SK-N-SH treated with all-trans-retinoic acid at 6 μM for 48 hours (cell line): ENCODE results near the gene TXN.
"Not testable (repeated sequence)": the region's sequence is repeated elsewhere in the genome, so short reads cannot be mapped to it uniquely, and the experiment has no call there.

Source experiments
- ATAC-seq: fragments of 200-7000 bp; cut with Tn5 transposase; 3 replicates; pipeline ENCODE4 v1.9.1; 2020; ENCODE audit warnings: mild to moderate bottlenecking, moderate library complexity
- ARNTL ChIP-seq: fragments of 450-650 bp; formaldehyde crosslinking; IDR thresholded peaks from 2 replicates; pipeline ENCODE4 v1.5.0; 2020; ENCODE audit warnings: low read depth, mild to moderate bottlenecking, moderate library complexity, borderline replicate concordance
- BACH2 ChIP-seq: fragments of 250-450 bp; sonication (Bioruptor Pico); IDR thresholded peaks from 2 replicates; pipeline ENCODE4 v1.9.0; 2021; ENCODE audit warnings: mild to moderate bottlenecking, borderline replicate concordance
- CREB5 ChIP-seq: fragments of 250-450 bp; sonication (Bioruptor Pico); IDR thresholded peaks from 2 replicates; pipeline ENCODE4 v1.5.1; 2020; ENCODE audit warnings: low read depth, mild to moderate bottlenecking, moderate library complexity
- CSDC2 ChIP-seq: fragments of 250-450 bp; sonication (Bioruptor Pico); IDR thresholded peaks from 2 replicates; pipeline ENCODE4 v1.5.0; 2020; ENCODE audit warnings: mild to moderate bottlenecking, moderate library complexity
- CSRNP3 ChIP-seq: fragments of 250-450 bp; sonication (Bioruptor Pico); IDR thresholded peaks from 2 replicates; pipeline ENCODE4 v1.5.1; 2021; ENCODE audit warnings: mild to moderate bottlenecking, moderate library complexity
- ESRRG ChIP-seq: fragments of 250-450 bp; sonication (Bioruptor Pico); IDR thresholded peaks from 2 replicates; pipeline ENCODE4 v1.6.1; 2021; ENCODE audit warnings: mild to moderate bottlenecking
- GLIS3 ChIP-seq: fragments of 250-450 bp; sonication (Bioruptor Pico); IDR thresholded peaks from 2 replicates; pipeline ENCODE4 v1.5.0; 2020; ENCODE audit warnings: mild to moderate bottlenecking, moderate library complexity
- ISL1 ChIP-seq: fragments of 250-450 bp; sonication (Bioruptor Pico); IDR thresholded peaks from 2 replicates; pipeline ENCODE4 v2.1.2; 2022; ENCODE audit warnings: mild to moderate bottlenecking, moderate library complexity
- OSR1 ChIP-seq: fragments of 250-450 bp; sonication (Bioruptor Pico); IDR thresholded peaks from 2 replicates; pipeline ENCODE4 v1.8.0; 2022; ENCODE audit warnings: moderate library complexity, mild to moderate bottlenecking, inconsistent platforms
- POU6F1 ChIP-seq: fragments of 250-450 bp; sonication (Bioruptor Pico); IDR thresholded peaks from 2 replicates; pipeline ENCODE4 v1.8.0; 2021; ENCODE audit warnings: low read depth, mild to moderate bottlenecking, moderate library complexity, borderline replicate concordance
- PPARA ChIP-seq: fragments of 250-450 bp; sonication (Bioruptor Pico); IDR thresholded peaks from 2 replicates; pipeline ENCODE4 v1.5.0; 2020; ENCODE audit warnings: mild to moderate bottlenecking, borderline replicate concordance
- RARB ChIP-seq: fragments of 250-450 bp; sonication (Bioruptor Pico); IDR thresholded peaks from 2 replicates; pipeline ENCODE4 v1.8.0; 2021; ENCODE audit warnings: mild to moderate bottlenecking, moderate library complexity
- TCF4 ChIP-seq: fragments of 250-450 bp; sonication (Bioruptor Pico); IDR thresholded peaks from 2 replicates; pipeline ENCODE4 v1.8.0; 2021; ENCODE audit warnings: mild to moderate bottlenecking, moderate library complexity, borderline replicate concordance
- TOX ChIP-seq: fragments of 250-450 bp; sonication (Bioruptor Pico); IDR thresholded peaks from 2 replicates; pipeline ENCODE4 v1.8.0; 2021; ENCODE audit warnings: mild to moderate bottlenecking, moderate library complexity, borderline replicate concordance
- TSHZ2 ChIP-seq: fragments of 250-450 bp; sonication (Bioruptor Pico); IDR thresholded peaks from 2 replicates; pipeline ENCODE4 v1.5.0; 2020; ENCODE audit warnings: mild to moderate bottlenecking, moderate library complexity
- ZC3H10 ChIP-seq: fragments of 250-450 bp; sonication (Bioruptor Pico); IDR thresholded peaks from 2 replicates; pipeline ENCODE4 v1.5.1; 2021; ENCODE audit warnings: mild to moderate bottlenecking, moderate library complexity
- ZFP3 ChIP-seq: fragments of 250-450 bp; sonication (Bioruptor Pico); IDR thresholded peaks from 2 replicates; pipeline ENCODE4 v1.5.0; 2020; ENCODE audit warnings: mild to moderate bottlenecking, moderate library complexity
- ZFP30 ChIP-seq: fragments of 450-650 bp; formaldehyde crosslinking; IDR thresholded peaks from 2 replicates; pipeline ENCODE4 v1.5.0; 2022; ENCODE audit warnings: mild to moderate bottlenecking, moderate library complexity
- ZNF565 ChIP-seq: fragments of 450-650 bp; formaldehyde crosslinking; conservative IDR thresholded peaks from 2 replicates; pipeline ENCODE4 v1.5.0; 2020; ENCODE audit warnings: low read depth, mild to moderate bottlenecking, moderate library complexity
- ZNF70 ChIP-seq: fragments of 450-650 bp; formaldehyde crosslinking; IDR thresholded peaks from 2 replicates; pipeline ENCODE4 v1.5.0; 2020; ENCODE audit warnings: mild to moderate bottlenecking, moderate library complexity
- ZNF8 ChIP-seq: fragments of 450-650 bp; formaldehyde crosslinking; IDR thresholded peaks from 2 replicates; pipeline ENCODE4 v1.5.0; 2020; ENCODE audit warnings: mild to moderate bottlenecking, moderate library complexity

The TXN gene

GRCh38 chr9:110255034-110255462 is 1.3 kb downstream of the TXN start:
- TF ChIP-seq ZNF8 (CRISPR knock-in tag) (no peak), ZNF70 (CRISPR knock-in tag) (no peak), ESRRG (no peak), ARNTL (CRISPR knock-in tag) (no peak), BACH2 (CRISPR knock-in tag) (no peak), OSR1 (no peak), CREB5 (CRISPR knock-in tag) (no peak), GLIS3 (CRISPR knock-in tag) (no peak)
- ATAC-seq, result no peak

GRCh38 chr9:110254500-110254899 is 1.8 kb downstream of the TXN start:
- no peak for ATAC-seq
- no peak for TF ChIP-seq PPARA (CRISPR knock-in tag)
- TF ChIP-seq ZNF70 (CRISPR knock-in tag), result no peak
- TF ChIP-seq ISL1 (CRISPR knock-in tag), result no peak
- TF ChIP-seq TCF4, result no peak
- TF ChIP-seq OSR1, result no peak
- TF ChIP-seq ESRRG, result no peak
- TF ChIP-seq TSHZ2, result no peak
- no peak for TF ChIP-seq TOX (CRISPR knock-in tag)
- TF ChIP-seq ZC3H10 (CRISPR knock-in tag), result no peak
- no peak for TF ChIP-seq RARB
- TF ChIP-seq ARNTL (CRISPR knock-in tag), result no peak
- no peak for TF ChIP-seq GLIS3 (CRISPR knock-in tag)
- TF ChIP-seq ZFP30 (CRISPR knock-in tag), result no peak
- TF ChIP-seq CREB5 (CRISPR knock-in tag), result no peak
- TF ChIP-seq ZNF8 (CRISPR knock-in tag), result no peak

GRCh38 chr9:110252509-110253139 is 3.7 kb downstream of the TXN start:
- no peak for ATAC-seq
- no peak for TF ChIP-seq OSR1

- ATAC-seq, result not testable (repeated sequence)
Measured at GRCh38 chr9:110251770-110252169, 4.5 kb downstream of the TXN start.

- no peak for ATAC-seq
- TF ChIP-seq ZC3H10 (CRISPR knock-in tag) (no peak), CREB5 (CRISPR knock-in tag) (no peak), ZFP3 (no peak), CSDC2 (CRISPR knock-in tag) (no peak), ZFP30 (CRISPR knock-in tag) (no peak), OSR1 (no peak), ZNF565 (CRISPR knock-in tag) (no peak), ZNF8 (CRISPR knock-in tag) (no peak), ZNF70 (CRISPR knock-in tag) (no peak), POU6F1 (CRISPR knock-in tag) (no peak), PPARA (CRISPR knock-in tag) (no peak), ISL1 (CRISPR knock-in tag) (no peak), TOX (CRISPR knock-in tag) (no peak), CSRNP3 (no peak), TCF4 (no peak)
Measured at GRCh38 chr9:110251212-110251611, 5.1 kb downstream of the TXN start.
